GM21737 (cell line): Measurements from ENCODE around the gene ALOXE3.

Source experiments
- ATAC-seq: cut with Tn5 transposase; IDR thresholded peaks from one replicate; pipeline ENCODE4 v1.9.1; 2021; ENCODE audit warnings: mild to moderate bottlenecking, moderate library complexity; ENCODE audit not compliant: unreplicated experiment

ALOXE3 gene

DNA sequence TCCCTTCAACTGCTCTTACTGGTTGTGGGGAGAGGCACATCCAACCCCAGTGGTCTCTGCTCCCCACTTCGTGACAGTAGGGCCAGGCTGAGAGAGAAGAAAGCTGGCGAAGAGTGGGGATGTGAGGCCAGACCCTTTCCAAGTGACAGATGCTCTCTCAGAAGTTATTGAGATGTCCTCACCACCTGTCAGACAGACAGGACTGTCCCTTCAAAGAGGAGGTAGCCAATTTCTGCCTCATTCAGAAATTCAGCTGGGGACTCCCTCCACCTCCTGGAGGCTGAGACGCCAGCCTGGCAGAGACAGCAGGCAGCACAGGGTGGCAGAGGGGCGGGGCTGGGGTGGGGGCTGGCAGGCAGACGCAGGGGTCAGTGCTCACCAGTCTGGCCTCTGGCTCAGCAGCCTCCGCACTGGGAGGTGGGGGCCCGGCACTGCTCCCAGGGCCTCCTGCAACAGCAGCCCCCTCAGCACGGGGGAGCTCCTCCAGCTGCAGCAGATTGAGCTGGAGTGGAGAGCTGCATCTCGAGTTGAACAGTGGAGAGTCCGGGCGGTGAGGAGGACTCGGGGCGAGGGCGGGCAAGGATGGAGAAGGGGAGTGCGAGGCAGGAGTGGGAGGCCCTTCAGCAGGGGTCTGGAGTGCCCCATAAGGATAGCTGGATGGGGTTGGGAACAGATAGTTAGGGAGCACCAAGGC, 24.7 kb upstream of the ALOXE3 start:
- no peak for ATAC-seq

DNA sequence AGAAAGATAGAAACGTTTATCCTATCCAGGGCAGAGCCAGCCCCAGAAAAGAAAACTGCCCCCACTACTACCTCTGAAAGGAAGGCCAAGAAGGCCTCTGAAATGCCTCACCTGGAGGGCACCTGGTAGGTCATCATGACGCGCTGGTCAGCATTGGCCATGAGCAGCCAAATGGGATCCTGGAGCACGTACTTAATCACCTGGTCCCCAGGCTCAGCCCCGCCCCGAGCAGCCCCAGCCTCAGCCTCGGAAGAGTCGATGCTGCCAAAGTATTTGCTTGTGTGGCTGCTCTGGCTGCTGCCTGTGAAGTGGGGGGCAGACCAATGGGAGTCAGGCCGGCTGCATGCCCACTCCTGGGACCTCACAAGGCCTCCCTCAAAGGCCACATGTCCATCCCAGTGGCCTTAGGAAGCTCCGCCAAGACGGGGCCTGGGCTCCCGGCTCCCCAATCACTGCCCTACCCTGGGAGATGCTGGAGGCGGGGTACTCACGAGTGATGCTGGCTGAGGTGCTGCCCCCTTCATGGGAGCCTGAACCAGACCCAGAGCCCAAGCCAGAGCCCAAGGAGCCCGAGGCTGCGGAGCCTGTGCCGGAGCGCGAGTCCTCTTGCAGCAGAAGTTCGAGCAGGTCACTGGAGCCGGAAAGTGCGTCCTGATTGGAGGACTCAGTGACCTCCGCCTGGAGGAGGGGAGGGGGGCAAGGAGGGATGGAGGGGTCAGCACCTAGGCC, 24.0 kb upstream of the ALOXE3 start:
- no peak for ATAC-seq

DNA sequence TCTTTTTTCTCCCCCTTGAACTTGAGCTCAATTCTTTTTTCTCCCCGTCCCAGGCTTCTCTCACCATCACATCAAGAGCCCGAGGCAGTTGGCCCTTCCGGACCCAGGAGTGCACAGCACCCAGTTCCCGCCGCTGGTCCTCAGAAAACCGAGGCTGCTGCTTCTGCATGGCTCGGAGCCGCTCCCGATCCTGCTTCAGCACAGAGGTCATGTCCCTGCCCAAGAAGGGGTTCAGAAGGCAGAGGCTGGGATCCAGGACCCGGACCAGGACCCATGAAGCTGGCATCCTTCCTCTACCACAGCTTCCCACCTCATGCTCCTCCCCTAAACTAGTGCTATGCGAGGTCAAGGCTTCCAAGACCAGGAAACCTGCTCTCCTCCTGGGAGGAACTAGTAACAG, 23.4 kb upstream of the ALOXE3 start:
- no peak for ATAC-seq

DNA sequence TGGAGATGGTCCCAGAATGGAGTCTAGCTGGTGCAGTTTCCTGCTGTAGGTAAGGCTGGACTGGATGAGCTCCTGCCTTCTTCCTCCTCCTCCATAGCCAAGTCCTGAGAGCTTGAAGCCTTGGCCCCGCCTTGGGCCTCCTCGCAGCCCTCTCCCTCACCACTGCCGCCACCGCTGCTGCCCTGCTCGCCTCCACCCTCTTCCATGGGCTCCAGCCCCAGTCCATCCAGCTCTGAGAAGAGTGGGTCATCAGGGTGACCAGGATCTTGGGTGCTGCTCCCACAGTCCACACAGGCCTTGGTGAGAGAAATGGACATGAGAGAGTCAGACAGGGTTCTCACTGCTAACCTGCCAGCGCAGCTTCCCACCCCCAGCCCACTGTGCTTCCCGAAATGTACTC, 22.7 kb upstream of the ALOXE3 start:
- no peak for ATAC-seq

DNA sequence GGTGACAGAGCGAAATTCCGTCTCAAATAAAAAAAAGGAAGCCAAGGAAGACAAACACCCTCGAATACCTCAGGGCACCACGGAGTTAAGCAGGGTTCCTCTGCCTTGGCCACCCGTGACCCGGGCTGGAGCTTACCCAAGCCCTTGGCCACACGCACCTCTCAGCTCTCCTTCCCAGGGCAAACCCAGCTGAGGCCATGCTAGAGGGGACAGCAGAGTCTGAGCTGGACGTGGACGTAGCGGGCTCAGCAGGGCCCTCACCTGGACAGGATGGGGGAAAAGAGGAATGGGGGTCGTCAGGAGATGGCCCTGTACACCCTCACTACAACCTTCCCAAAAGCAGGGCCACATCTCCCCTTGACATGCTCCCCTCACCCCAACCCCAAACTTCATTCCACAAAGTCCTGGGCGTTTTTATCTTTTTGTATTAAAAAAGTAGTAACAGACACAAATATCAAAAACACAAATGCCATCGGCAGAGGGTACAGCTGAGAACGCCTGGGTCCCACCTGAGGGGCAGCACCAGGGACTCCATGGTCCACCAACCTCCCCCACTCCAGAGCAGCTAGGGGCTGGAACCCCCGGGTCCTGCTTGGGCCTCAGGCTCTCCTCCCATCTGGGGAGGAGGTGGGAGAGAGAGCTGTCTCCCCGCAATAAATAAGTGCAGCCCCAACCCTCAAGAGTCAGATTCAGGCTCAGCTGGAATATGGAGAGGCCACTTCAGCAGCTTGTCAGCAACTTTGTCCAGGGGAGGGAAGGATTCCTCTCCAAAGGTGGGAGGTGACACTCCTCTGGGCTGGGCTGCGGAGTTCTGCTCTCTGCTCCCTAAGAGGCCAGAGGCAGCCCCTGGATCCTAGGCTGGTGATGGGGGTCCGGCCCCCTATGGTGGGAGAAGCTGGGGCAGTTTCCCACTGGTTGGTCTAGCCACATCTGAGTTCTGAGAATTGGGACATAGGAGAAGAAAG, 22.0 kb upstream of the ALOXE3 start:
- ATAC-seq = no peak

DNA sequence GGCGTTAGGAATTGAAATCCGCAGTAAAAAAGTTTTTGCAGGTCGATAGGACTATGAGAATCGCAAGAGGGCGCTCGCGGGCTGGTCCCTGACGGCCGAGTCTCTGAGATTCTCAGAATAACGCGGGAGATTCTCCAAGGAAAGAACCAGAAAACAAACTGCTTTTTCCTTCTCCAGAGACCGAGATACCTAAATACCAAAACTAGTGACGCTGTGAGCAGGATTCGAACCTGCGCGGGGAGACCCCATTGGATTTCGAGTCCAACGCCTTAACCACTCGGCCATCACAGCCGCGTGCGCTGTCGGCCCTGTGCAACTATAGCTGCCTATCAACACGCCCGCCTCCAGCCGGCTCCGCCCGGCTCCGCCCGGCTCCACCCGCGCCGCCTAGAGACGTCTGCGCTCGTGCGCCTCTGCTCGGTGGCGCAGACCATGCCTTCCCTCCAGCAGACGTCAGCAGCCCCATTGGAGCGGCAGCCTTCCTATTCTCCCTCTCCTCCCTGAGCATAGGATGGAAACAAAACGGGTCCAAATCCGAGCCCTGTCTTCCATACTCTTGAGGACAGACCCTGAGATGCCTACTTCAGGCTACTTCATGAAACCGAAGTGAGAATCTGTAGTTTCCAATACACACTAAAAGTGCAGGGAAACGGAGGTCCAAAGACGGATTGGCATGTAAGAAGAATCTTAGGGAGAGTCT, 20.5 kb upstream of the ALOXE3 start:
- ATAC-seq = peak; percentile 68

DNA sequence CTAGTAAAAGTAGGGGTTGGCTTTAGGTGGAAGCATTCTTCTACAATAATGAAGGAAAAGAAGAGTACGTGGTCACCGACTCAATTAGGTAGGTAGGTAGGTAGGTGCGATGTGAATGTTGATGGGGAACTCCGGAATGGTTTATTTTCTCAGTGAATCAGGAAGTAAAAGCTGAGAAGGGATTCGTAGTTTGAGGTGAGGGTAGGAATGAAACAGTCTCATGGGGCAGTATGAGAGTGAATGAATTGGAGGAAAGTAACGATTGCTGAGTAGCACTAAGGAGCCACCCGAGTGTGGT, 20.0 kb upstream of the ALOXE3 start:
- no peak for ATAC-seq

DNA sequence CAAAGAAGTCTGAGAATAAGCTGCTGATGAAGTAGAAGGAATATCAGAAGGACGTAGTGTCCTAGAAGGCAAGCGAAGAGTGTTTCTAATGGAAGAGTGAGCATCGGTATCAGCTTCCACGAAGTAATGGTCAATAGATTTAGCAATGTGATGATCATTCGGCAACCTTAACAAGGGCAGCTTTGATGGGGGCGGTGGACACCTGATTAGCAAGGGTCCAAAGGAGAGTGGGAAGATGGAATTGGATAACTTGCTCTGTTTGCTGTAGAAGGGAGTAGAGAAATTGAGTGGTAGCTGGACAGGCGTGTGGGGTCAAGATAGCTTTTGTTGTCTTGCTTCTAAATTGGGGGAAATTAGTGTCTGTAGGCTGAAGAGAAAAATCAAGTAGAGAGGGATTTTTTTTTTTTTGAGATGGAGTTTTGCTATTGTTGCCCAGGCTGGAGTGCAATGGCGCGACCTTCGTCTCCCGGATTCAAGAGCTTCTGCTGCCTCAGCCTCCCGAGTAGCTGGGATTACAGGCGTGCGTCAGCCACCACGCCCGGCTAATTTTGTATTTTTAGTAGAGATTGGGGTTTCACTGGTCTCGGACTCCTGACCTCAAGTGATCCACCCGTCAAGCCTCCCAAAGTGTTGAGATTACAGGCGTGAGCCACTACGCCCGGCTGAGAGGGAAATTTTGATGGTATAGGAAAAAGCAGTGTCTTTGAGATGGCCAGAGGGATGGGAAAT, 19.5 kb upstream of the ALOXE3 start:
- no peak for ATAC-seq

DNA sequence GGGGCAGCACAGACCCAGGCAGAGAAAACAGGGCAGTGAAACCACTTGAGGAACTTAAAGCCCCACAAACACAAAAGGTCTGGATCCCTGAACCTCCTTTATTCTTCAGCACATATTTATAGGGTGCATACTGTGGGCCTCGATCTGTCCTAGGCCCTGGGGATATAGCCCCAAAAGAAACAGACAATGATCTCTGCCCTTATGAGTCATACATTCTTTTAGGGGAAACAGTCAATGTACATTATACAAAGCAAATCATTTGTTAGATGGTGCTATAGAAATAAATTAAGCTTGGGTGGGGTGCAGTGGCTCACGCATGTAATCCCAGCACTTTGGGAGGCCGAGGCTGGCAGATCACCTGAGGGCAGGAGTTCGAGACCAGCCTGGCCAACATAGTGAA, 15.6 kb upstream of the ALOXE3 start:
- ATAC-seq = no peak

DNA sequence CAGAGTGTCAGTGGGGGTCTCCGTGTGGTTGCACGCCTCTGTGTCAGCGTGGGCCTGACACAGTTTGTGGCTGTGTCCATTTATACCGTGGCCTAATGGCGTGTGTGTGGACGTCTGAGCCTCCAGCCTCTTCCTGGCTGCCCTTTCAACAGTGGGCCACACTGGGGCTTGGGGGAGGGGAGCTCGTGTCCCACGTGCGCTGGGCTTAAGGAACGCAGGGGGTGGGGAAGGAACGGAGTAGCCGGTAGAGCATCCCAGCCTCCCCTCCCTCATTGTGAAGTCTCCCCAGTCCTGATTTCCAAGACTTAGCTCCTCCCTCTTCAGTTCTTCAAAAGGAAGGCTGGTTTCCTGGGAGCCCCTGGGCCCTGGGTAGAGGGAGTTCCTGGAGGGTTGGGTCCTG, 15.1 kb upstream of the ALOXE3 start:
- ATAC-seq = no peak

DNA sequence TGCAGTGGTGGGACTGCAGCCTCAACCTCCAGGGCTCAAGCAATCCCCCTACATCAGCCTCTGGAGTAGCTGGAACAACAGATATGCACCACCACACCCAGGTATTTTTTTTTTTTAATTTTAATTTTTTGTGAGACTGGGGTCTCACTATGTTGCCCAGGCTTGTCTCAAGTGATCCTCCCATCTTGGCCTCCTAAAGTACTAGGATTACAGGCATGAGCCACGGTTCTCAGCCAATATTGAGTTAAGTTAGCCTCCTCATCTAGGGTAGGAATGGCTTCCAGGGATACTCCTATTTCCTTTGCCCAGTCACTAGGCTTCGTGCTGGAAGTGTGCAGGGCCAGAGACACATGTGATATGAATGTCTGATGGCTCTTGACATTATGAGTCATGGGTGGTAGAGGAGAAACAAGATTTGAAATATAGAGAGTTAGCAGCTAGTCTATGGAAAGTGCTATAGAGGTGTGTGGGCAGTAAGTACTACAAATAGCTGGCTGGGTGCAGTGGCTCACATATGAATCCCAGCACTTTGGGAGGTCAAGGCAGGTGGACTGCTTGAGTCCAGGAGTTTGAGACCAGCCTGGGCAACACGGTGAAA, 13.6 kb upstream of the ALOXE3 start:
- no peak for ATAC-seq

DNA sequence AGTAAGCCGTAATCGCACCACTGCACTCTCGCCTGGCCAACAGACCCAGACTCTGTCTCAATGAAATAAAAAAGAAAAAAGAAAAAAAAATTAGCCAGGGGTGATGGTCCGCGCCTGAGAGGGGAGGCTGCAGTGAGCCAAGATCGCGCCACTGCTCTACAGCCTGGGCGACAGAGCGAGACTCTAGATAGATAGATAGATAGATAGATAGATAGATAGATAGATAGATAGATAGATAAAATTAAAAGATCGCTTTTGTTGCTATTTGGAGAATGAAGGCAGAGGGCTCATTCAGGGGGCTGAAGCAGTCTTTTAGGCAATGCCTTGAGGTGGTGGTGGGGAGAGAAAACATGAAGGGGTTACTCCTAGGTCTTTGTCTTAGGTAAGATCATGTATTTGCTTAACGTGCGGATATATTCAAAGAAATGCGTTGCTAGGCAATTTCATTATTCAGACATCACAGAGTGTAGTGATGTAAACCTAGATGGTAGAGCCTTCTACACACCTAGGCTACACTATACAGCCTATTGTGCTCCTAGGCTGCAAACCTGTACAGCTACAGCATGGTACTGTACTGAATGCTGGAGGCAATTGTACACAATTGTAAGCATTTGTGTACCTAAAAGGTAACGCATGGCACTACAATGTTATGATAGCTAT, 9.9 kb upstream of the ALOXE3 start:
- ATAC-seq = no peak

DNA sequence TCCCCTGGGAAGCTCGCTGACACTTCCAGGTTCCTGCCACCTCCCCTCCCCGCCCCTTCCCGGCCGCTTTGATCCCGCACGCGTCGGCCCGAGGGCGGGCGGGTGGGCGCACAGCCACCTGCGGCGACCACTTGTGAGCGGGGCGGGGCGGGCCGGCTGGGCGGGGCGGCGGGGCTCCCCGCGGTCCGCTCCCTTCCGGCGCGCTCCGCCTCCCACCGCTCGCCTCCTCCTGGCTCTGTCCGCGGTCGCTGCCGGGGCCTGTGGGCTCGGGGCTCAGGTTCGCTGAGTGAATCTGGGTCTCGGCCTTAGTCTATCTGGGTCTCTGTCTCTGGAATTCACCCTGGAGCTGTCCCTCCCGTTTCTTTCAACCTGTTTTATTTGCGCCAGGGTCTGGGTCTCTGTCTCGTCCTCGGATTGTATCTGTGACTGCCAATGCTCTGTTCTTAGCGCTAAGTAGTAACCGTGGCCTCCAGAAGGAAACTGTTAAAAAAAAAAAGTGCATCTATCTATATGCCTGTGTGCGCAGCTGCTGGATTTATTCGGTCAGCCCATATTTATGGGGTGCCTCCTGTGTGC, 8.3 kb upstream of the ALOXE3 start:
- ATAC-seq = peak; percentile 35

DNA sequence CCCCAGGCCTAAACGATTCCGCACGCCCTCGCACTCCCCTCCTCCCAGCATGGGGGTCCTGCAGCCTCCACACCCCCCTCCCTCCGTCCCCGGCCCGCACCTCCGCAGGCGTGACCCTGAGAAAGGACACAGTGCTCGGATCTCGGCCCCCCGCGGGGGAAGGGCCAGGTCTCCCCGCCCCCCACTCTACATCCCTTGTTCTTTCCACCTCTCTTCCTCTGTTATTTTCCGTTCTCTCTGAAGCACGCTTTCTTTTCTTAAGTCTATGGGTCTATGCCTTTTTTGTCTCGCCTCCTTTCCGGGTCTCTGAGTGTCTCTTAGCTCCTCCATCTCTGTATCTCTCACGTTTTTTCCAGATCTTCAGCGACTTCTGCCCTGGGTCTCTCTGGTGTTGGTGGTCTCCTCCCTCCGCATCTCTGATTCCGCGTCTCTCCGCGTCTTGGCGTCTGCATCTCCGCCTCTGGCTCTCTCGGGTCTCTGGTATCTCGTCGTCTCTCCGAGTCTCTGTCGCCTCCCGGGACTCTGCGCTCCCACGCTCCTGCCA, 7.7 kb upstream of the ALOXE3 start:
- no peak for ATAC-seq

DNA sequence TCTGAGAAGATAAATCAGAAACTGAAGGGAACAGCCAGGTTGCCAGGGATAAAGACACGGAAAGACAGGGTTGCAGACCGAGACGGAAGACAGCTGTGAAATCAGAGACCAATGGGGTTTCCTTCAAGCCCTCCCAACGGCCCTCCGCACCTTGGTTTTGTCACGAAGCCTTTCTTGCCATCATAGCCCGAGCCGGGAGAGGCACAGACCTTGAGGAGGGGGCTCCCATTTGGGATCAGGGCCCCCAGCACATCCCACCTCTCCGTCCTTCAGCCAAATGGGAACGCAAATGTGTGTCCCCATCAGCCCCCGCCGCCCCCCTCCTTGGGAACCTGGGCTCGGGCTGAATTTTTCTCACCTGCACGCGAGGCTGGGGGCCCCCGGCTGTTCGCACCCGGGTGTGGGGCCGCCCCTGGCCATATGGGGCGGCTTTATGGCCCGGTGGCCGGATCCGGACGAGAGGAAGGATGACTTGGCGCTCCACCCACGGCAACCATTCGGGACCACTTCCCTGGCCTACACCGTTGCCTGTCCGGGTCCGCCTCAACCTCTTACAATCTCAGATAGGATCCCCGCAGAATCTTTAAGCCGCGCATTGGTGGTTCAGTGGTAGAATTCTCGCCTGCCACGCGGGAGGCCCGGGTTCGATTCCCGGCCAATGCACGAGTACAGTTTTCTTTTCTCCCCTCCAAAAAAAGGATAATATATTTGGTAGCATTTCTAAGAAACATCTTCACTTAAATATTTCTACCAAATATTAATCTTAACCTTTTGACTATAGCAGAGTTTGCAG, 7.0 kb upstream of the ALOXE3 start:
- no peak for ATAC-seq

DNA sequence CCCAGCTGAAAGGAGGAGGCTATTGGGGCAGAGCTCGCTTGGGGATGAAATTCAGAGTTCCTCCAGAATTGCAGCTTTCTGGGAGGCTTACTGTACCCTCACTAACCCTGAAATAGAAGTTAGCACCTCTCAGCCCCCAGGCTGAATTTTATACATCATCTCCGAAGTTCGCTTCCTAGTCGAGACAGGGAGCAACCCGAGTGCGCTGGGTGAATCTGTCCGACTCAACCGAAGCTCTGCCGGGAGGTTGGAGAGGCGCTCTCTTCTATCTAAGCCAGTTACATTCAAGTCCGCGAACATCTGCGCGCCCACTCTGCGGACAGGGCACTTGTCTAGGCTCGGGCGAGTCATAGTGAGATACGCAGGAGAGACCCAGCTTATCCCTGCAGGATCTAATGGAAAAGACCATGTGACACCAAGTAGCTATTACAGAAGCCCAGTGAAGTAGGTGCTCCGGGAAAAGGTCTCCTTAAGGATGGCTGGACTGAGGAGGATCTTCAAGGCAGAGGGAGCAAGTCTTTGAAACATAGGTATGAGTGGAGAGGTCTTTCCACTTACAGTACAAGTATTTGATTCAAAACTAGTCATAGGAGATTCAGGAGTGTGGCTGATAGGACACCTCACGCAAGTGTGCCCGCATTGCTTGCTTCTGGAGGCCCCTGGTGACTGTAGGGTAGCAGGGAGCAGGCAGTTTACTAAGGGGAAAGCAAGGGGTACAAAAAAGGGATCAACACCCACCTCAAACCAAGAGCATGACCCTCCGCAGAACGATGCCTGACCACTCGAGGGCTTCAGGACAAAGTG, 6.2 kb upstream of the ALOXE3 start:
- no peak for ATAC-seq

DNA sequence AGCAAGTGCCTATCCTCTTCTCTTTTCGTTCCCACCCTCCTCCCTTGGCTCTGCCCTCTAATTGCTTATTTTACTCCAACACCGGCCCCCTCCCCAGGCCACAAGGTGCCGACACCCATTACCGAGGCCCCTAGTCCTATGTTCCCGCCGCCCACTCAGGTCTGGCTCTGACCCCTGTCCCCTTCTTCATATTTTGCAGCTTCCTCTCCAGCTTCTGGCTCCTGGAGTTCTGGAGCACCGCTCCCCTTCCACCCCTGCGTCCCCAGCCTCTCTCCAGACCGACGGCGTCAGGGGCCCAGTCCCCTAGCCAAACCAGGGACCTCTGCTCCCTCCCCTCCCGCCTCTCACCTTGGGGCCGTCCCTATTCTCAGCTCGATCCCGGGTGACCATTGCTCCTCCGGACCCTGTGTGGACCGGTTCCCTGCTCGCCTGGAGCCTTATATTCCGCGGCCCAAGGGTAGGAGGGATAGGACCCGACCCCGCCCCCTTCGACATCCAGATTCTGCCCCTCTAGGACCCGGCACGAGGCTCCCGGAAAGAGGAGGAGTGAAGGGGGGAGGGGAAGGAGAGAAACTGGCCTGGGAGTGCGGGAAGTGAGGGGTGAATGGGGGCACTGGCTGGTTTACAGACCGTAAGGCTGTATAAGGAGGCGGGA, 5.5 kb upstream of the ALOXE3 start, which contains the start of gene HES7:
Gene HES7, minus strand, starts transcription at position 412 of the 655 bp plus-strand sequence. Its CDS starts 22 bp downstream, at position 390.
- no peak for ATAC-seq
